ENCODE measurements around the gene SLC11A1. TPM values are rescaled to one million over a fixed set of nuclear protein-coding genes. Genes with fewer than 3 reads are reported as not detected.
A peak's percentile ranks its signal among the peaks of the same experiment; 100 is the strongest.

The SLC11A1 gene
- polyA plus RNA-seq, 3 donors = 184 to 2,019 (median 352) TPM

DNA sequence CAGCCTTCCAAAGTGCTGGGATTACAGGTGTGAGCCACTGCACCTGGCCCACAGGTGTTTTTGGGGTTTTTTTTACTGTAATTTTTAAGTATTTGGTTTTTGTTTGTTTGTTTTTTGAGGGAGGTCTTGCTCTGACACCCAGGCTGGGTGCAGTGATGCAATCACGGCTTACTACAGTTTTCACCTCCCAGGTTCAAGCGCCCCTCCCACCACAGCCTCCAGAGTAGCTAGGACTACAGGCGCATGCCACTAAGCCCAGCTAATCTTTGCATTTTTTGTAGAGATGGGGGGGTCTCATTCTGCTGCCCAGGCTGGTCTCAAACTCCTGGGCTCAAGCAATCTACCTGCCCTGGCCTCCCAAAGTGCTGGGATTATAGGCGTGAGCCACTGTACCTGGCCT is 7.3 kb upstream of the SLC11A1 start:
- Histone ChIP-seq H3K36me3 (replicated peaks in 1 of 2; ENCODE audit: control insufficient read depth in 1 of 2, insufficient read depth in 2 of 2, low read length in 2 of 2) (no peaks in the 10 kb centered on the region), H3K79me2 (ENCODE audit: insufficient read depth, low read length) (no peaks in the 10 kb centered on the region), H3K9ac (ENCODE audit: insufficient read depth, low read length, poor library complexity, severe bottlenecking) (no peak overlapping the region), H3K4me2 (replicated peaks; ENCODE audit: extremely low read depth, low read length, poor library complexity, severe bottlenecking) (no peak overlapping the region), H3K4me3 (replicated peaks in 1 of 3; ENCODE audit: low read depth in 2 of 3, low read length in 3 of 3) (no peak overlapping the region), H3K27me3 (ENCODE audit: control insufficient read depth in 2 of 2, insufficient read depth in 2 of 2, low read length in 2 of 2) (no peaks in the 10 kb centered on the region), H4K20me1 (ENCODE audit: insufficient read depth, low read length) (no peaks in the 10 kb centered on the region), H2AFZ (ENCODE audit: insufficient read depth, low read depth, low read length, poor library complexity, severe bottlenecking) (no peak overlapping the region), H3K9me3 (replicated peaks in 1 of 2; ENCODE audit: control insufficient read depth in 1 of 2, insufficient read depth in 1 of 2, low read length in 2 of 2) (no peaks in the 10 kb centered on the region), H3K4me1 (ENCODE audit: control insufficient read depth in 1 of 2, insufficient read depth in 2 of 2, low read length in 2 of 2) (peaks cover 46 to 52% of the 10 kb centered on the region in 2 donors), H3K27ac (ENCODE audit: low read depth in 1 of 2, low read length in 2 of 2) (no peak overlapping the region)
- Mint-ChIP-seq H3K27ac (peak overlapping the region in 3 of 7 donors; percentile 3 to 53 (median 18)), H3K36me3 (peaks cover 2 to 3% of the 10 kb centered on the region in 2 donors), H3K9me3 (no peaks in the 10 kb centered on the region), H3K4me1 (peaks cover 46% of the 10 kb centered on the region), H3K27me3 (ENCODE audit: low read depth in 3 of 3) (peaks cover 0 to 1% (median 0%) of the 10 kb centered on the region in 3 donors), H3K4me3 (no peak overlapping the region)
- intact Hi-C loops (cut with micrococcal nuclease) = no loop called here
- DNase-seq = no peak
- TF ChIP-seq, protein P1, sequence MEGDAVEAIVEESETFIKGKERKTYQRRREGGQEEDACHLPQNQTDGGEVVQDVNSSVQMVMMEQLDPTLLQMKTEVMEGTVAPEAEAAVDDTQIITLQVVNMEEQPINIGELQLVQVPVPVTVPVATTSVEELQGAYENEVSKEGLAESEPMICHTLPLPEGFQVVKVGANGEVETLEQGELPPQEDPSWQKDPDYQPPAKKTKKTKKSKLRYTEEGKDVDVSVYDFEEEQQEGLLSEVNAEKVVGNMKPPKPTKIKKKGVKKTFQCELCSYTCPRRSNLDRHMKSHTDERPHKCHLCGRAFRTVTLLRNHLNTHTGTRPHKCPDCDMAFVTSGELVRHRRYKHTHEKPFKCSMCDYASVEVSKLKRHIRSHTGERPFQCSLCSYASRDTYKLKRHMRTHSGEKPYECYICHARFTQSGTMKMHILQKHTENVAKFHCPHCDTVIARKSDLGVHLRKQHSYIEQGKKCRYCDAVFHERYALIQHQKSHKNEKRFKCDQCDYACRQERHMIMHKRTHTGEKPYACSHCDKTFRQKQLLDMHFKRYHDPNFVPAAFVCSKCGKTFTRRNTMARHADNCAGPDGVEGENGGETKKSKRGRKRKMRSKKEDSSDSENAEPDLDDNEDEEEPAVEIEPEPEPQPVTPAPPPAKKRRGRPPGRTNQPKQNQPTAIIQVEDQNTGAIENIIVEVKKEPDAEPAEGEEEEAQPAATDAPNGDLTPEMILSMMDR (IDR thresholded peaks at IDR 0.05) = no peak
- WGBS (ENCODE audit: insufficient coverage) = no CpG with 5 or more reads among the region's 4 CpGs

DNA sequence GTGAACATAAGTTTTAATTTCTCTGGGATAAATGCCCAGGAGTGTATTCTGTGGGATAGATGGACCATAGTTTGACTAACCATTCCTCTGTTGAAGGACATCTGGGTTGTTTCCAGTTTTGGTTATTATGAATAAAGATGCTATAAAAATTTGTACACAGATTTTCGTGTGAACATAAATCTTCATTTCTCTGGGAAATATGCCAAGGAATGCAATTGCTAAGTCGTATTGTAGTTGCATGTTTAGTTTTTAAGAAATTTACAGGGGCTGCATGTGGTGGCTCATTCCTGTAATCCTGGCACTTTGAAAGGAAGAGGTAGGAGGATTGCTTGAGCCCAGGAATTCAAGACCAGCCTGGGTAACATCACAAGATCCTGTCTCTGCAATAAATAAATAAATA is 6.9 kb upstream of the SLC11A1 start:
- TF ChIP-seq, protein P1 (IDR thresholded peaks at IDR 0.05) = no peak
- H3K9me3 ChIP-seq (replicated peaks in 1 of 2; ENCODE audit: control insufficient read depth in 1 of 2, insufficient read depth in 1 of 2, low read length in 2 of 2) = no peaks in the 10 kb centered on the region
- H2AFZ ChIP-seq (ENCODE audit: insufficient read depth, low read depth, low read length, poor library complexity, severe bottlenecking) = no peak overlapping the region
- H3K27me3 Mint-ChIP-seq (ENCODE audit: low read depth in 3 of 3) = peaks cover 0 to 3% (median 0%) of the 10 kb centered on the region in 3 donors
- intact Hi-C loops (cut with micrococcal nuclease) = no loop called here
- H3K4me1 ChIP-seq (ENCODE audit: control insufficient read depth in 1 of 2, insufficient read depth in 2 of 2, low read length in 2 of 2) = peaks cover 42 to 48% of the 10 kb centered on the region in 2 donors
- H3K4me3 Mint-ChIP-seq = no peak overlapping the region
- H3K36me3 ChIP-seq (replicated peaks in 1 of 2; ENCODE audit: control insufficient read depth in 1 of 2, insufficient read depth in 2 of 2, low read length in 2 of 2) = no peaks in the 10 kb centered on the region
- H3K9ac ChIP-seq (ENCODE audit: insufficient read depth, low read length, poor library complexity, severe bottlenecking) = no peak overlapping the region
- peaks cover 2 to 3% of the 10 kb centered on the region in 2 donors for H3K36me3 Mint-ChIP-seq
- H3K4me3 ChIP-seq (replicated peaks in 1 of 3; ENCODE audit: low read depth in 2 of 3, low read length in 3 of 3) = no peak overlapping the region
- H3K79me2 ChIP-seq (ENCODE audit: insufficient read depth, low read length) = no peaks in the 10 kb centered on the region
- H3K4me2 ChIP-seq (replicated peaks; ENCODE audit: extremely low read depth, low read length, poor library complexity, severe bottlenecking) = no peak overlapping the region
- H3K27me3 ChIP-seq (ENCODE audit: control insufficient read depth in 2 of 2, insufficient read depth in 2 of 2, low read length in 2 of 2) = no peaks in the 10 kb centered on the region
- peaks cover 45% of the 10 kb centered on the region for H3K4me1 Mint-ChIP-seq
- no peak for DNase-seq
- no peaks in the 10 kb centered on the region for H4K20me1 ChIP-seq (ENCODE audit: insufficient read depth, low read length)
- no peak overlapping the region for H3K27ac ChIP-seq (ENCODE audit: low read depth in 1 of 2, low read length in 2 of 2)
- WGBS (ENCODE audit: insufficient coverage) = no CpG with 5 or more reads among the region's 2 CpGs
- H3K27ac Mint-ChIP-seq = peak overlapping the region in 3 of 7 donors; percentile 3 to 53 (median 18)
- no peaks in the 10 kb centered on the region for H3K9me3 Mint-ChIP-seq

Measured in CD14-positive monocyte (primary cell).